ENCODE results near the gene CFAP90.

Gene CFAP90

GRCh38 chr5:7834982-7835381 is 16.0 kb downstream of the CFAP90 start:
- DNase-seq (ENCODE audit: low read depth in 1 of 2, low spot score in 1 of 2), result no peak
- in situ Hi-C loops (cut with HindIII; ENCODE audit: low pct_unique_long_range_greater_than_20kb, low sequenced_read_pairs), result no loop called here
- no peak for TF ChIP-seq JUND (IDR thresholded peaks at IDR 0.05; ENCODE audit: low read depth)

GRCh38 chr5:7828269-7828668 is 22.7 kb downstream of the CFAP90 start:
- no peak for TF ChIP-seq JUND (IDR thresholded peaks at IDR 0.05; ENCODE audit: low read depth)
- in situ Hi-C loops (cut with HindIII; ENCODE audit: low pct_unique_long_range_greater_than_20kb, low sequenced_read_pairs), result no loop called here
- no peak for DNase-seq (ENCODE audit: low read depth in 1 of 2, low spot score in 1 of 2)

- in situ Hi-C loops (cut with HindIII; ENCODE audit: low pct_unique_long_range_greater_than_20kb, low sequenced_read_pairs), result no loop called here
- no peak for TF ChIP-seq JUND (IDR thresholded peaks at IDR 0.05; ENCODE audit: low read depth)
- no peak for DNase-seq (ENCODE audit: low read depth in 1 of 2, low spot score in 1 of 2)
Measured at GRCh38 chr5:7827610-7828009, 23.3 kb downstream of the CFAP90 start.

- DNase-seq (ENCODE audit: low read depth in 1 of 2, low spot score in 1 of 2), result no peak
- in situ Hi-C loops (cut with HindIII; ENCODE audit: low pct_unique_long_range_greater_than_20kb, low sequenced_read_pairs), result no loop called here
- TF ChIP-seq JUND (IDR thresholded peaks at IDR 0.05; ENCODE audit: low read depth), result no peak
Measured at GRCh38 chr5:7825630-7826029, 25.3 kb downstream of the CFAP90 start.

DNA sequence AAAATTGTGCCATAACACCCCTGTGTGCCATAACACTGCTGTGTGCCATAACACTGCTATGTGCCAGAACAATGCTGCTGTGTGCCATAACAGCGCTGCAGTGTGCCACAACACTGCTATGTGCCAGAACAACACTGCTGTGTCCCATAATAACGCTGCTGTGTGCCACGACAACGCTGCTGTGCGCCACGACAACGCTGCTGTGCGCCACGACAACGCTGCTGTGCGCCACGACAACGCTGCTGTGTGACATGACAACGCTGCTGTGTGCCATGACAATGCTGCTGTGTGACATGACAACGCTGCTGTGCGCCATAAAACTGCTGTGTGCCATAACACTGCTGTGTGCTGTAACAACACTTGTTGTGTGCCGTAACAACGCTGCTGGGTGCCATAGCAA is 25.9 kb downstream of the CFAP90 start:
- no peak for DNase-seq (ENCODE audit: low read depth in 1 of 2, low spot score in 1 of 2)
- no peak for TF ChIP-seq JUND (IDR thresholded peaks at IDR 0.05; ENCODE audit: low read depth)
- in situ Hi-C loops (cut with HindIII; ENCODE audit: low pct_unique_long_range_greater_than_20kb, low sequenced_read_pairs), result no loop called here

- TF ChIP-seq JUND (IDR thresholded peaks at IDR 0.05; ENCODE audit: low read depth), result no peak
- no peak for DNase-seq (ENCODE audit: low read depth in 1 of 2, low spot score in 1 of 2)
- in situ Hi-C loops (cut with HindIII; ENCODE audit: low pct_unique_long_range_greater_than_20kb, low sequenced_read_pairs), result no loop called here
Measured at GRCh38 chr5:7823594-7823993, 27.3 kb downstream of the CFAP90 start.

DNA sequence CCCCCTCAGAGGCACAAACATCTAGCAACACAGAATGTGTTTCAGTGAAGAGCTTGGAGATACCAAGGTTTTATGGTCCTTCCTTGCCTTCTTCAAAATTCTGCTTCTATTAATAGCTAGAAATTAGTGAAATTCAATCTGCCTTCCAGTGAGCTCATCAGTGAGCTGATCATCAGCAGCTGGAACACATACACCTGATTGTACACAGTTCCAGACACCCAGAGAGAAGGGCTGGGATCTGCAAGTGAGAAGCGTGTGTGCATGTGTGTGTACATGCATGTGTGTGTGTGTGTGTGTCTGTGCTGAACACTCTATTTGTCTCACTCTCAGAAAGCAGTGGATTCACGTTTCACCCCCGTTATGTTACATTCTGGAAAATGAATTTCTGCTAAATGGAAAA is 28.5 kb downstream of the CFAP90 start:
- TF ChIP-seq JUND (IDR thresholded peaks at IDR 0.05; ENCODE audit: low read depth), result no peak
- DNase-seq (ENCODE audit: low read depth in 1 of 2, low spot score in 1 of 2), result no peak
- in situ Hi-C loops (cut with HindIII; ENCODE audit: low pct_unique_long_range_greater_than_20kb, low sequenced_read_pairs), result no loop called here

DNA sequence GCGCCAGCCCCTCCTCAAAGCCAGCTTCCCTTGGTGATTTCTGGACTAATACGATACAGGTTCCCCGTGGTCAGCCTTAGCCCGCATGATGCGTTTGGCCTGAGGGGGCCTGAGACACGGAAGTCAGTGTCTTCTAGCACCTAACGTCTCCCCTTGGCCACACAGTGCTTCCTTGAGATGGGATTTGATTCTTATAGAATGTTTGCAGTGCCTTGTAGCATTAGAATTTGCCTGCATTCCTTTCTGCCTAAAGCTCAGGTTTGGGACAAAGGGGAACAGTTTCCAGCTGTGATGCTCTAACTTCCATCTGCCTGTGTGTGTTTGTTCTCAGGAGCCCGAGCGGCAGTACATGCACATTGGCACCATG is 34.4 kb downstream of the CFAP90 start:
- no peak for TF ChIP-seq JUND (IDR thresholded peaks at IDR 0.05; ENCODE audit: low read depth)
- DNase-seq (ENCODE audit: low read depth in 1 of 2, low spot score in 1 of 2), result no peak
- in situ Hi-C loops (cut with HindIII; ENCODE audit: low pct_unique_long_range_greater_than_20kb, low sequenced_read_pairs), result no loop called here

DNA sequence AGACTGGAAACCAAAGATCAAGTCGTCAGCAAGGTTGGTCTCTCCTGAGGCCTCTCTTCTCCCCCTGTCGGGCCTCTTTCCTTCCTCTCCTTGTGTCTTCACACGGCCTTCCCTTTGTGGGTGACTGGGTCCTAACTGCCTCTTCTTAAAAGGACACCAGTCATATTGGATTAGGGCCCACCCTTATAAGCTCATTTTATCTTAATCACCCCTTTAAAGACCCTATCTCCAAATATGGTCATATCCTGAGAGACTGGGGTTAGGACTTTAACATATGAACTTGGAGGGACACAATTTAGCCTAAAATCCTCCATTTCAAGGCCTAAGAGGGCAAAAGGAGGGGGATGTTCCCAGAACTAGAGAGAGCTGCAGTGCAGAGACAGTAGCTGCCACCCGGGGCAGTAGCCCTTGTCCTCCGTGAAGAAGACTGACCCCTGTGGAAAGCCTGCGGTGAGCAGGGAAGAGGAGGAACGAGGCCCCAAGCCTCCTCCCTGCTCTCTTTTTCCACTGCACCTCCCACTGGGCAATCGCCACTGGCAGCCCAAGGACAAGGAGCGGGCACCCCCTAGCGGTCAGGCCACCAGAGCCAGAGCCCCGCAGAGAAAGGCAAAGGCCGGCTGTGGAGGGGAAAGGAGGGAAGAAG is 34.9 kb downstream of the CFAP90 start:
- DNase-seq (ENCODE audit: low read depth in 1 of 2, low spot score in 1 of 2), result peak; percentile 41 to 86
- in situ Hi-C loops (cut with HindIII; ENCODE audit: low pct_unique_long_range_greater_than_20kb, low sequenced_read_pairs), result no loop called here
- TF ChIP-seq JUND (IDR thresholded peaks at IDR 0.05; ENCODE audit: low read depth), result no peak

- no peak for TF ChIP-seq JUND (IDR thresholded peaks at IDR 0.05; ENCODE audit: low read depth)
- no peak for DNase-seq (ENCODE audit: low read depth in 1 of 2, low spot score in 1 of 2)
- in situ Hi-C loops (cut with HindIII; ENCODE audit: low pct_unique_long_range_greater_than_20kb, low sequenced_read_pairs), result no loop called here
Measured at GRCh38 chr5:7814816-7815215, 36.1 kb downstream of the CFAP90 start.

DNA sequence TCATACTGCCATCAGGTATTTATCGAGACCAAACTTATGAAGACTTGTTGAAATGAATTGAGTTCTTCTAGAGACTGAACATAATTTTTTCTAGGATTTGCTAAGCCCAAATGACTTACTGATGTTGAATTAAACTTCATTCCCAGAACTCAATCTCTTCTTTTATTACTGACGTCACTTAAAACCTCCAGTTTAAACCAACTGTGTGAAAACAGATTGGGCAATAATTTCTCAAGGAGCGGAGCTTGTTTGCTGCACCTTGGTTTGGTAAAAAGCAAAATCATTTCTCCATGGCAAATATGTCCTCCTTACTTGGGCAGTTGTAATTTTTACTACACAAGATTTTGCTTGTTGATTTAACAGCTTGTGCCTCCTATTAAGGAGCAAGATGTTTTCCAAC is 37.4 kb downstream of the CFAP90 start:
- TF ChIP-seq JUND (IDR thresholded peaks at IDR 0.05; ENCODE audit: low read depth), result no peak
- in situ Hi-C loops (cut with HindIII; ENCODE audit: low pct_unique_long_range_greater_than_20kb, low sequenced_read_pairs), result no loop called here
- DNase-seq (ENCODE audit: low read depth in 1 of 2, low spot score in 1 of 2), result no peak

GRCh38 chr5:7813007-7813406 is 37.9 kb downstream of the CFAP90 start:
- in situ Hi-C loops (cut with HindIII; ENCODE audit: low pct_unique_long_range_greater_than_20kb, low sequenced_read_pairs), result no loop called here
- no peak for DNase-seq (ENCODE audit: low read depth in 1 of 2, low spot score in 1 of 2)
- no peak for TF ChIP-seq JUND (IDR thresholded peaks at IDR 0.05; ENCODE audit: low read depth)

- in situ Hi-C loops (cut with HindIII; ENCODE audit: low pct_unique_long_range_greater_than_20kb, low sequenced_read_pairs), result no loop called here
- no peak for TF ChIP-seq JUND (IDR thresholded peaks at IDR 0.05; ENCODE audit: low read depth)
- DNase-seq (ENCODE audit: low read depth in 1 of 2, low spot score in 1 of 2), result no peak
Measured at GRCh38 chr5:7811715-7812114, 39.2 kb downstream of the CFAP90 start.

DNA sequence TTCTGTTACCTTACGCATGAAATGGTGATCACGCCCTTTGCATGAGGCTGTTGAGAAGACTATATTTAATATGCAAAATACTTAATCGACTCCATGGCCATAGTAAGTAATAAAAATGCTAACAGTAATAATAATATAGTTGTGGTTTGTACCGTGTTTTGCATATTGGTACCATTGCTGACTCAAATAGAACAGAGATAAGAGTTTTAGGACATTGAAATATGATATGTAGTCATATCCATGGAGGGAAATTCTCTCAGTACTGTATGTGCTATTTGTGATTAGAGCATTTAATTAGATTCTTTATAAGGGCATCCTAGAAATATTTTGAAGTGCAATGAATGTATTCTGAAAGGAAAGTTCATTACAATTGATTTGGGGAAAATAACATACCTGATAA is 41.9 kb downstream of the CFAP90 start:
- in situ Hi-C loops (cut with HindIII; ENCODE audit: low pct_unique_long_range_greater_than_20kb, low sequenced_read_pairs), result no loop called here
- DNase-seq (ENCODE audit: low read depth in 1 of 2, low spot score in 1 of 2), result no peak

More for the DNA sequence above, 41.9 kb downstream of the CFAP90 start:
- TF ChIP-seq JUND (IDR thresholded peaks at IDR 0.05; ENCODE audit: low read depth), result no peak
